ENCODE measurements around the gene OXSR1. TPM values are rescaled to one million over a fixed set of nuclear protein-coding genes. Genes with fewer than 3 reads are reported as not detected.
"Not testable (repeated sequence)": the region's sequence is repeated elsewhere in the genome, so short reads cannot be mapped to it uniquely, and the experiment has no call there.

Gene OXSR1
- total RNA-seq, 4 donors from 2014 or later = 23.9 to 35.8 (median 29.9) TPM

GRCh38 chr3:38133557-38134405 is 31.6 kb upstream of the OXSR1 start:
- Histone ChIP-seq H3K4me3 (no peak overlapping the region), H3K27me3 (no peaks in the 10 kb centered on the region), H3K4me1 (peaks cover 0 to 41% (median 13%) of the 10 kb centered on the region in 4 donors), H3K36me3 (peaks cover 0 to 64% (median 6%) of the 10 kb centered on the region in 3 donors), H3K9me3 (no peaks in the 10 kb centered on the region), H3K27ac (no peak overlapping the region)
- 93 to 94% methylated on average over 10 of the region's 10 CpGs for WGBS, 2 donors
- TF ChIP-seq CTCF (IDR thresholded peaks at IDR 0.05) = no peak
- no peak for DNase-seq (ENCODE audit: low spot score in 2 of 2)

- H3K4me1 ChIP-seq = peaks cover 0 to 48% (median 18%) of the 10 kb centered on the region in 4 donors
Measured at GRCh38 chr3:38134517-38135143, 30.7 kb upstream of the OXSR1 start.

GRCh38 chr3:38135621-38136277 is 29.6 kb upstream of the OXSR1 start:
- not testable (repeated sequence) for H3K9me3 ChIP-seq; DNase-seq (ENCODE audit: low spot score in 2 of 2); H3K27me3 ChIP-seq
- Histone ChIP-seq H3K4me3 (peak overlapping the region; percentile 70 to 98 (median 86)), H3K27ac (peak overlapping the region in 3 of 4 donors; percentile 45 to 96 (median 92)), H3K36me3 (peaks cover 0 to 49% (median 0%) of the 10 kb centered on the region in 3 donors), H3K4me1 (peaks cover 0 to 59% (median 23%) of the 10 kb centered on the region in 4 donors)
- WGBS, 2 donors = 71 to 78% methylated on average over 10 of the region's 10 CpGs

More at GRCh38 chr3:38134517-38135143, 30.7 kb upstream of the OXSR1 start:
- WGBS, 2 donors = 86 to 89% methylated on average over 10 of the region's 10 CpGs
- not testable (repeated sequence) for H3K4me3 ChIP-seq; H3K9me3 ChIP-seq; H3K27me3 ChIP-seq; DNase-seq (ENCODE audit: low spot score in 2 of 2); H3K27ac ChIP-seq
- H3K36me3 ChIP-seq = peaks cover 0 to 55% (median 0%) of the 10 kb centered on the region in 3 donors

- Histone ChIP-seq H3K27ac (peak overlapping the region; percentile 37 to 96 (median 68)), H3K4me3 (peak overlapping the region; percentile 70 to 98 (median 86)), H3K9me3 (no peaks in the 10 kb centered on the region), H3K4me1 (peaks cover 0 to 62% (median 23%) of the 10 kb centered on the region in 4 donors), H3K27me3 (no peaks in the 10 kb centered on the region), H3K36me3 (peaks cover 0 to 49% (median 0%) of the 10 kb centered on the region in 3 donors)
- no peak for DNase-seq (ENCODE audit: low spot score in 2 of 2)
- WGBS, 2 donors = 0 to 1% methylated on average over 14 to 17 of the region's 20 CpGs
- TF ChIP-seq CTCF (IDR thresholded peaks at IDR 0.05) (no peak), EP300 (IDR thresholded peaks at IDR 0.05) (no peak), POLR2A (IDR thresholded peaks at IDR 0.05) (no peak)
Measured at GRCh38 chr3:38136393-38136776, 29.0 kb upstream of the OXSR1 start.

- DNase-seq (ENCODE audit: low spot score in 2 of 2) = peak; percentile 99
- H3K27ac ChIP-seq = peak within 1 kb of the TSS; percentile 72 to 96 (median 92)
- peak within 1 kb of the TSS; percentile 70 to 98 (median 88) for H3K4me3 ChIP-seq
- H3K27me3 ChIP-seq = no peaks in the 10 kb centered on the region
- peaks cover 0 to 62% (median 23%) of the 10 kb centered on the region in 4 donors for H3K4me1 ChIP-seq
- H3K9me3 ChIP-seq = no peaks in the 10 kb centered on the region
- peaks cover 0 to 49% (median 1%) of the 10 kb centered on the region in 3 donors for H3K36me3 ChIP-seq
- TF ChIP-seq EP300 (IDR thresholded peaks at IDR 0.05) = peak; percentile 73 to 96
- peak in 3 of 5 experiments; percentile 15 to 49 (median 24) for TF ChIP-seq CTCF (IDR thresholded peaks at IDR 0.05)
- TF ChIP-seq POLR2A (IDR thresholded peaks at IDR 0.05) = peak; percentile 84 to 88
- 0% methylated on average over 26 to 33 of the region's 66 CpGs for WGBS, 2 donors
Measured at GRCh38 chr3:38136777-38137614, 28.3 kb upstream of the OXSR1 start, which contains the start of gene ACAA1. Gene ACAA1 (minus strand): TSS chr3:38137127. CDS start chr3:38137035, 92 bp downstream.
